Activated T-cell treated with anti-CD3 and anti-CD28 coated beads, Interleukin-2, amount 50 U/mL, for 4 hours (primary cell): Measurements from ENCODE around the gene TMEM80. TPM values are rescaled to one million over a fixed set of nuclear protein-coding genes. Genes with fewer than 3 reads are reported as not detected.
A peak's percentile ranks its signal among the peaks of the same experiment; 100 is the strongest.
"Not testable (repeated sequence)": the region's sequence is repeated elsewhere in the genome, so short reads cannot be mapped to it uniquely, and the experiment has no call there.

Source experiments
- ATAC-seq, 2 donors: fragments of 200-7000 bp; cut with Tn5 transposase; one replicate each; pipeline ENCODE4 v1.10.0; 2021
- DNase-seq: peaks from one replicate; pipeline ENCODE4 v3.0.0-alpha.2; 2020
- H3K27me3 Mint-ChIP-seq: one replicate; pipeline ENCODE4 v1.8.0; 2021; ENCODE audit warnings: low read depth, mixed read lengths
- H3K36me3 Mint-ChIP-seq: one replicate; pipeline ENCODE4 v1.8.0; 2022; ENCODE audit warnings: mixed read lengths; ENCODE audit not compliant: insufficient read depth
- H3K4me1 Mint-ChIP-seq: one replicate; pipeline ENCODE4 v1.8.0; 2021; ENCODE audit warnings: low read depth, mixed read lengths
- H3K4me3 Mint-ChIP-seq: one replicate; pipeline ENCODE4 v1.8.0; 2021; ENCODE audit warnings: mild to moderate bottlenecking, moderate library complexity, mixed read lengths
- H3K9me3 Mint-ChIP-seq: one replicate; pipeline ENCODE4 v1.8.0; 2021; ENCODE audit warnings: mixed read lengths
- total RNA-seq, 3 donors: library from RNA; stranded (reverse); gene quantifications; one replicate each; pipeline ENCODE4 v1.2.1, GENCODE V29; 2021

TMEM80 gene
- total RNA-seq, 3 donors from 2014 or later: 6.8 to 7.5 (median 7.0) TPM

- Mint-ChIP-seq H3K9me3 (no peaks in the 10 kb centered on the region), H3K36me3 (peaks cover 19% of the 10 kb centered on the region), H3K4me3 (no peak overlapping the region), H3K4me1 (no peaks in the 10 kb centered on the region), H3K27me3 (no peaks in the 10 kb centered on the region)
- peak; percentile 69 to 73 for ATAC-seq
- no peak for DNase-seq
These were observed 32.8 kb upstream of the TMEM80 start for GRCh38 chr11:662689-663274.

- Mint-ChIP-seq H3K4me1 (no peaks in the 10 kb centered on the region), H3K36me3 (peaks cover 15% of the 10 kb centered on the region)
- ATAC-seq: no peak
These were observed 30.4 kb upstream of the TMEM80 start for GRCh38 chr11:665062-665703.

GRCh38 chr11:665704-666281 lies 29.8 kb upstream of the TMEM80 start:
- no peak for DNase-seq
- H3K9me3 Mint-ChIP-seq: no peaks in the 10 kb centered on the region
- no peak for ATAC-seq
- no peaks in the 10 kb centered on the region for H3K27me3 Mint-ChIP-seq
- H3K36me3 Mint-ChIP-seq: peaks cover 15% of the 10 kb centered on the region
- no peaks in the 10 kb centered on the region for H3K4me1 Mint-ChIP-seq
- no peak overlapping the region for H3K4me3 Mint-ChIP-seq

More at GRCh38 chr11:665062-665703, 30.4 kb upstream of the TMEM80 start:
- no peak for DNase-seq
- Mint-ChIP-seq H3K9me3 (no peaks in the 10 kb centered on the region), H3K27me3 (no peaks in the 10 kb centered on the region), H3K4me3 (no peak overlapping the region)

- no peak overlapping the region for H3K4me3 Mint-ChIP-seq
- no peaks in the 10 kb centered on the region for H3K9me3 Mint-ChIP-seq
- ATAC-seq (no peak), DNase-seq (no peak)
- H3K4me1 Mint-ChIP-seq: no peaks in the 10 kb centered on the region
- peaks cover 18% of the 10 kb centered on the region for H3K36me3 Mint-ChIP-seq
- no peaks in the 10 kb centered on the region for H3K27me3 Mint-ChIP-seq
These were observed 21.8 kb upstream of the TMEM80 start for GRCh38 chr11:673866-674265.

GRCh38 chr11:674406-674805 lies 21.2 kb upstream of the TMEM80 start:
- H3K4me3 Mint-ChIP-seq: no peak overlapping the region
- DNase-seq (no peak), ATAC-seq (no peak)
- no peaks in the 10 kb centered on the region for H3K27me3 Mint-ChIP-seq
- no peaks in the 10 kb centered on the region for H3K4me1 Mint-ChIP-seq
- H3K9me3 Mint-ChIP-seq: no peaks in the 10 kb centered on the region
- peaks cover 18% of the 10 kb centered on the region for H3K36me3 Mint-ChIP-seq

- no peaks in the 10 kb centered on the region for H3K9me3 Mint-ChIP-seq
- H3K4me1 Mint-ChIP-seq: no peaks in the 10 kb centered on the region
- peaks cover 35% of the 10 kb centered on the region for H3K36me3 Mint-ChIP-seq
- no peak overlapping the region for H3K4me3 Mint-ChIP-seq
- no peaks in the 10 kb centered on the region for H3K27me3 Mint-ChIP-seq
- no peak for ATAC-seq
- DNase-seq: no peak
These were observed 17.3 kb upstream of the TMEM80 start for GRCh38 chr11:678297-678696.

GRCh38 chr11:679271-680207 lies 16.1 kb upstream of the TMEM80 start:
- Mint-ChIP-seq H3K4me3 (no peak overlapping the region), H3K27me3 (no peaks in the 10 kb centered on the region), H3K9me3 (no peaks in the 10 kb centered on the region), H3K4me1 (no peaks in the 10 kb centered on the region), H3K36me3 (peaks cover 35% of the 10 kb centered on the region)
- DNase-seq (no peak), ATAC-seq (no peak)

GRCh38 chr11:680476-680875 lies 15.1 kb upstream of the TMEM80 start:
- no peaks in the 10 kb centered on the region for H3K4me1 Mint-ChIP-seq
- H3K4me3 Mint-ChIP-seq: no peak overlapping the region
- H3K36me3 Mint-ChIP-seq: peaks cover 37% of the 10 kb centered on the region
- DNase-seq (no peak), ATAC-seq (no peak)
- no peaks in the 10 kb centered on the region for H3K9me3 Mint-ChIP-seq
- no peaks in the 10 kb centered on the region for H3K27me3 Mint-ChIP-seq

- Mint-ChIP-seq H3K36me3 (peaks cover 37% of the 10 kb centered on the region), H3K27me3 (no peaks in the 10 kb centered on the region)
- DNase-seq: no peak
These were observed 14.6 kb upstream of the TMEM80 start for GRCh38 chr11:680970-681369.

GRCh38 chr11:686451-687243 lies 9.0 kb upstream of the TMEM80 start:
- no peaks in the 10 kb centered on the region for H3K9me3 Mint-ChIP-seq
- no peak overlapping the region for H3K4me3 Mint-ChIP-seq
- H3K4me1 Mint-ChIP-seq: peaks cover 13% of the 10 kb centered on the region
- peaks cover 39% of the 10 kb centered on the region for H3K36me3 Mint-ChIP-seq
- DNase-seq (no peak), ATAC-seq (no peak)
- H3K27me3 Mint-ChIP-seq: no peaks in the 10 kb centered on the region

More at GRCh38 chr11:680970-681369, 14.6 kb upstream of the TMEM80 start:
- peak; percentile 77 to 89 for ATAC-seq
- Mint-ChIP-seq H3K4me3 (no peak overlapping the region), H3K9me3 (no peaks in the 10 kb centered on the region), H3K4me1 (no peaks in the 10 kb centered on the region)

GRCh38 chr11:687751-688150 lies 7.9 kb upstream of the TMEM80 start:
- peaks cover 29% of the 10 kb centered on the region for H3K36me3 Mint-ChIP-seq
- H3K4me1 Mint-ChIP-seq: peaks cover 22% of the 10 kb centered on the region
- no peak overlapping the region for H3K4me3 Mint-ChIP-seq
- H3K9me3 Mint-ChIP-seq: no peaks in the 10 kb centered on the region
- H3K27me3 Mint-ChIP-seq: no peaks in the 10 kb centered on the region
- no peak for DNase-seq
- no peak for ATAC-seq

- DNase-seq (no peak), ATAC-seq (no peak)
- no peaks in the 10 kb centered on the region for H3K9me3 Mint-ChIP-seq
- H3K36me3 Mint-ChIP-seq: peaks cover 20% of the 10 kb centered on the region
- H3K27me3 Mint-ChIP-seq: no peaks in the 10 kb centered on the region
- H3K4me1 Mint-ChIP-seq: peaks cover 32% of the 10 kb centered on the region
- H3K4me3 Mint-ChIP-seq: no peak overlapping the region
These were observed 6.9 kb upstream of the TMEM80 start for GRCh38 chr11:688681-689080.

GRCh38 chr11:689625-690024 lies 6.0 kb upstream of the TMEM80 start:
- H3K4me3 Mint-ChIP-seq: no peak overlapping the region
- H3K4me1 Mint-ChIP-seq: peaks cover 32% of the 10 kb centered on the region
- ATAC-seq: no peak
- H3K27me3 Mint-ChIP-seq: no peaks in the 10 kb centered on the region
- no peak for DNase-seq
- H3K36me3 Mint-ChIP-seq: peaks cover 14% of the 10 kb centered on the region
- no peaks in the 10 kb centered on the region for H3K9me3 Mint-ChIP-seq

GRCh38 chr11:690244-690643 lies 5.4 kb upstream of the TMEM80 start:
- not testable (repeated sequence) for H3K27me3 Mint-ChIP-seq, ATAC-seq, DNase-seq, H3K9me3 Mint-ChIP-seq, H3K4me3 Mint-ChIP-seq
- Mint-ChIP-seq H3K4me1 (peaks cover 32% of the 10 kb centered on the region), H3K36me3 (peaks cover 12% of the 10 kb centered on the region)
